Retinal pigment epithelial cell (primary cell): ENCODE data around the gene INSL3.

ENCODE experiments used
- DNase-seq: peaks from one replicate; pipeline ENCODE4 v3.0.0-alpha.2; 2010; ENCODE audit warnings: low read depth
- H3K4me3 ChIP-seq: 2 replicates; pipeline ENCODE4 v1.5.1; 2011; ENCODE audit warnings: mild to moderate bottlenecking, low read length, control low read depth, moderate library complexity
- CTCF ChIP-seq: conservative IDR thresholded peaks from 2 replicates; pipeline ENCODE4 v1.5.1; 2011; ENCODE audit warnings: low read depth, low read length, control low read depth, inconsistent platforms

INSL3 gene

DNA sequence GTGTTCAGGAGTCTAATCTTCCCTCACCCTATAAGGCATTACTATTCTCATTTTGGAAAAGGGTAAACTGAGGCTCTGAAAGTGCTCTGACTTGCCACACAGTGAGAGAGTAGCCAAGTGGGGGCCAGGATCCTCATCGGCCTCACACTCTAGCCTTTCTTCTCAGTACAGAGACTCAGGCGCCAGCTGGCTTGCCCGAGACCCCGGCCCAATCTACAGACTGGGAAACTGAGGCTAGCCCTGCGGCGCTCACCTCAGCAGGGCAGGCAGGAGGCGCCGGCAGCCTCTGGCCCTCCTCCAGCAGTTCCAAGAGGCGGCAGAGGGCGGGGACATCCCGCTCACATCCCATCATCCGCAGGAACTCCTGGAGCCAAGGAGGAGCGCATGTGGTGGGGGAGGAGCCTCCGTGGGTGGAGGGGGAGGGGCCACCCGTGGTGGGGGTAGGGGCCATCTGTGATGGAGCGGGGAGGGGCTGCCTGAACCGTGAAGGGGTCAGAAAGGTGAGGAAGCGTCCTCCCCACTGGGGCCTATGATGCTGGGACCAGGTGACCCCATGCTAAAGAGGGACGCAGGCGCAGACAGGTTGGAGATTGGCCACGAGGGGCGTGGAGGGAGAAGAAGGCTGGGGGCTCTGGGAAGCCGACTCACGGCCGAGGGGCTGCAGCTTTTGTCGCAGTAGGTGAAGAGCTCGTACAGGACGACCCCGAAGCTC, 8.7 kb upstream of the INSL3 start:
- peak; percentile 8 for TF ChIP-seq CTCF

DNA sequence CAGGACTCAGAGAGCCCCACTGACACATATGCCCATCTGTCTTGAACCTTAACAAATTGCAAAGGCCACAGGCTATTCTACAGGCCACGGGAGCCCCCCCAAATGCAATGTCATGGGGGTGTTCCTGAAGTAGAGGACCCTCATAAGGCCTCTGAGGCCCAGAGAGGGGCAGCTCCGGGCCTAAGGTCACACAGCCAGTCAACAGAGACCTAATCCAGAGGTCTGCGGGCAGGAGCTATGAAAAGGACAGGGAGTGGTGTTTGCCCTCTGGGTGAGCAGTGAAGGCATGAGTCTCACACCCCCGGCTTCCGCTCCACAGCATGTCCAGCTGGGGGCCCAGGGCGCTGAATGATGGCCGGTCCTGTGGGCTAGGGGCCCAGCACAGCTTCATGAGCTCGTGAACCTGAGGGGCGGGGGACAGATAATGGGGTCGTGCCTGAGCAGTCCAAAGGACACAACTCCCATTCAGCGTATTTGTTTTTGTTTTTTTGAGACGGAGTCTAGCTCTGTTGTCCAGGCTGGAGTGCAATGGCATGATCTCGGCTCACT, 5.3 kb upstream of the INSL3 start:
- DNase-seq, result no peak
- TF ChIP-seq CTCF, result no peak
- no peak overlapping the region for H3K4me3 ChIP-seq

More for the DNA sequence above, 8.7 kb upstream of the INSL3 start:
- DNase-seq, result no peak
- peak overlapping the region; percentile 56 for H3K4me3 ChIP-seq

- H3K4me3 ChIP-seq, result no peak overlapping the region
- DNase-seq, result no peak
- TF ChIP-seq CTCF, result no peak
Measured at GRCh38 chr19:17824339-17824738, 3.0 kb upstream of the INSL3 start.

DNA sequence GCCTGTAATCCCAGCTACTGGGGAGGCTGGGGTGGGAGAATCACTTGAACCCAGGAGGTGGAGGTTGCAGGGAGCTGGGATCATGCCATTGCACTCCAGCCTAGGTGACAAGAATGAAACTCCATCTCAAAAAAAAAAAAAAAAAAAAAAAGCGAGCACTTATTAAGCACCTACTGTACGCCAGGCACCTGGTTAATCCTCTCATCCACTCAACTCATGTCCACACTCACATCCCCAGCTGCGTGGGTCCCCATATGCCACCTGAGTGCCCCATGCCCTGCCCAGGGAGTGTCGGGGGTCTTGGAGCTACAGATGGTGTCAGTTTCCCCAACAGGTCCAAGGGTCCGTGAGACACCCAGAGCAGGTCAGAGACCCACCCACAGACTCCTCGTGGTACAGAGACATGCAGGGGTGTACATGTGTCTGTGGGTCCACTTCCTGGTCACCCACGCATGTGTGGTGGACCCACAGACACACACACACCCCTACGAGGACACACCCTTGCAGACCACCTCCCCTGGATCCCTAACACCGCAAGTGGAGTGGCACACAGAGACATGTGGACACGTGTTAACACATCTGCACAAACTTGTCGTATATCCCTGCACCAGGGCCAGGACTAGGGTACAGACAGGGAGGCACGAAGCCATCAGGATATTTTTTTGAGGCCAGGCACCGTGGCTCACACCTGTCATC, 3.5 kb downstream of the INSL3 start:
- TF ChIP-seq CTCF, result no peak
- H3K4me3 ChIP-seq, result no peak overlapping the region
- no peak for DNase-seq

DNA sequence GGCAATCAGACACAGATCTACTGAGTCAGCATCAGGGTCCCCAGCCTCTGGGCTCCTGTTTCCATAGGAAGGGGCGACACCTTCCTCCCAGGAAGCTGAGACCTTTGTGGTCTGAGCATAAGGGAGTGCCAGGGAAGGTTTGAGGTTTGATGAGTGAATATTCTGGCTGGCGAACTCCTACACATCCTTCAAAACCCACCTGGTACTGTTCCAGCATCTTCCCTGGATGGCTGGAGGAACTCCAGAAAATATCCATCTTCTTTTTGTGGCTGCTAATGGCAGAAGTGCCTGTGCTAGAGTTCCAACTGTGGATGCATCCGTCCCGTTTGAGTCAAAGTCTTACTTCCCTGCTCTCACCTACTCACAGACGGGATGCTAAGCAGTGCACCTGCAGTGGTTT, 9.2 kb downstream of the INSL3 start:
- no peak overlapping the region for H3K4me3 ChIP-seq
- no peak for DNase-seq
- TF ChIP-seq CTCF, result no peak

GRCh38 chr19:17811681-17812080, 9.6 kb downstream of the INSL3 start:
- TF ChIP-seq CTCF, result no peak
- no peak overlapping the region for H3K4me3 ChIP-seq
- no peak for DNase-seq

DNA sequence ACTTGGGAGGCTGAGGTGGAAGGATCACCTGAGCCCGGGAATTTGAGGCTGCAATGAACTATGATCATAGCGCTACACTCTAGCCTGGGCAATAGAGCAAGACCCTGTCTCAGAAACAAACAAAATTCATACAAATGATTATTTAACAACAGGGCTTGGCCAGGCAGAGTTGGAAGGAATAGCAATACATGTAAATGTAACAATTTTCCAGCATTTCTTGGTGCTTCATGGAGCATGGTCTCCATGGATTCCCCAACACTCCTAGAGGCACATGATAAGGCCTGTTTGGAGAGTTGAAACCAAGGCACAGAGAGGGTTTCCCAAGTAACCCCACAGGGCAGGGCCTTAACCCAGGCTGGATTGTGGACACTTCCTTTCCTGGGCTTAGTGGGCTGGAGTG, 10.2 kb downstream of the INSL3 start:
- TF ChIP-seq CTCF, result no peak
- no peak overlapping the region for H3K4me3 ChIP-seq
- DNase-seq, result no peak
